Right lobe of liver (tissue), 6 donors: ENCODE measurements around the gene HECW1. TPM values are rescaled to one million over a fixed set of nuclear protein-coding genes. Genes with fewer than 3 reads are reported as not detected.

Experiments
- ATAC-seq, 4 donors: fragments of 200-7000 bp; cut with Tn5 transposase; one replicate each; pipeline ENCODE4 v1.9.1; 2020; ENCODE audit warnings: mild to moderate bottlenecking in 4 of 4, moderate library complexity in 4 of 4
- DNase-seq, 3 donors: peaks; one replicate each; pipeline ENCODE4 v3.0.0-alpha.2; 2020
- H3K27ac ChIP-seq, 3 donors: fragments of 200-600 bp; one replicate each; pipeline ENCODE4 v1.8.0; 2022
- H3K27me3 ChIP-seq, 2 donors: fragments of 200-600 bp; one replicate each; pipeline ENCODE4 v1.8.0; 2022
- H3K36me3 ChIP-seq, 4 donors: fragments of 200-600 bp; sonication (generic) in 1 of 4; one replicate each; pipeline versions ENCODE4 v1.5.1 to v1.8.0; 2017 to 2022; ENCODE audit warnings: control low read depth in 1 of 4
- H3K4me1 ChIP-seq, 4 donors: fragments of 200-600 bp; sonication (generic) in 1 of 4; one replicate each; pipeline versions ENCODE4 v1.5.1 to v1.8.0; 2017 to 2022; ENCODE audit warnings: control low read depth in 1 of 4
- H3K4me3 ChIP-seq, 3 donors: fragments of 200-600 bp; one replicate each; pipeline ENCODE4 v1.8.0; 2022
- H3K9me3 ChIP-seq, 4 donors: fragments of 200-600 bp; sonication (generic) in 1 of 4; one replicate each; pipeline versions ENCODE4 v1.5.1 to v1.8.0; 2017 to 2022; ENCODE audit warnings: control low read depth in 1 of 4
- POLR2A ChIP-seq: fragments of 450-650 bp; IDR thresholded peaks from one replicate; pipeline ENCODE4 v1.6.1; 2017; ENCODE audit warnings: antibody characterized with exemption, mild to moderate bottlenecking
- WGBS: methylation state at CpG from one replicate; pipeline ENCODE4 v1.1.6; 2018; ENCODE audit warnings: low coverage, low lambda C conversion rate; ENCODE audit not compliant: insufficient coverage; ENCODE audit errors: missing lambda C conversion rate; 5-methylcytosine and 5-hydroxymethylcytosine counted together
- intact Hi-C, 2 donors: fragments of 100-400 bp; cut with DNase I; formaldehyde crosslinking; loops; one replicate each; pipeline versions ENCODE4 v1.11.2 to v1.14.1; 2022
- total RNA-seq, 6 experiments: library from RNA; depleted of rRNA in 2 of 6; stranded (reverse); fragments of >200 nt in 2 of 6; fragmentation: NEBNext Ultra II Directional in 3 of 6; extraction: Animal tissue kit (Norgen Biotek cat#: 25700) in 3 of 6; gene quantifications; one replicate each; pipeline versions ENCODE4 v1.1.0 to v1.2.4, GENCODE V29; 2016 to 2023
- TF ChIP-seq, protein P1 (sequence below), 4 donors: fragments of 200-600 bp in 3 of 4; fragments of 450-650 bp in 1 of 4; IDR thresholded peaks; one replicate each; pipeline versions ENCODE4 v1.5.1 to v1.8.0; 2016 to 2022; ENCODE audit warnings: antibody characterized with exemption in 4 of 4, mild to moderate bottlenecking in 2 of 4
- donor health status: DM: no; HTN: yes; CAD: no.
- donor health status: DM: no; HTN: no; CAD: no.
- donor health status: DM: no; HTN: no; CAD: no.
- donor health status: DM: no; HTN: yes; CAD: no.
- donor health status: DM: no; HTN: yes; CAD: no.

Gene HECW1
- total RNA-seq, 6 experiments from 2014 or later, result 0.02 to 0.87 (median 0.09) TPM; not detected in 1

DNA sequence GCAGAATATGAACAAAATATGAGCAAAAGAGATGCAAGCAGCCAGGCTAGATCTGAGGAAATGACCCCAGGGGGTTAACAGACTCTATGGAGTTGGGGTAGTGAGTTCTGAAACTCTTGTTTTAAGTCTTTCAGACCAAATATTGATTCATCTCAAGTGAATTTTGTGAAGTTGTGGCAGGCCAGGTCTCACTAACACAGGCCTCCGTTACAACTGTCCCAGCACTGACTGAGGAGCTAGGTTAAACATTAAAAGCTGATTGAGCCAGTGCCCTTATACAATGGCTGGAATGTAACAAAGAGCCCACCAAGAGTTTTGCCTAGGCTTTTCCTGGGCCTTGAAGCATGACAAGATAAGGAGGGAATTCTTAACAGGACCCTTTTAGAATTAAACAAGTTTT, 278.1 kb downstream of the HECW1 start:
- 67% methylated on average over 1 of the region's 1 CpG for WGBS
- H3K4me1 ChIP-seq, result no peaks in the 10 kb centered on the region
- no peaks in the 10 kb centered on the region for H3K36me3 ChIP-seq
- H3K9me3 ChIP-seq, result no peaks in the 10 kb centered on the region
- TF ChIP-seq, protein P1, sequence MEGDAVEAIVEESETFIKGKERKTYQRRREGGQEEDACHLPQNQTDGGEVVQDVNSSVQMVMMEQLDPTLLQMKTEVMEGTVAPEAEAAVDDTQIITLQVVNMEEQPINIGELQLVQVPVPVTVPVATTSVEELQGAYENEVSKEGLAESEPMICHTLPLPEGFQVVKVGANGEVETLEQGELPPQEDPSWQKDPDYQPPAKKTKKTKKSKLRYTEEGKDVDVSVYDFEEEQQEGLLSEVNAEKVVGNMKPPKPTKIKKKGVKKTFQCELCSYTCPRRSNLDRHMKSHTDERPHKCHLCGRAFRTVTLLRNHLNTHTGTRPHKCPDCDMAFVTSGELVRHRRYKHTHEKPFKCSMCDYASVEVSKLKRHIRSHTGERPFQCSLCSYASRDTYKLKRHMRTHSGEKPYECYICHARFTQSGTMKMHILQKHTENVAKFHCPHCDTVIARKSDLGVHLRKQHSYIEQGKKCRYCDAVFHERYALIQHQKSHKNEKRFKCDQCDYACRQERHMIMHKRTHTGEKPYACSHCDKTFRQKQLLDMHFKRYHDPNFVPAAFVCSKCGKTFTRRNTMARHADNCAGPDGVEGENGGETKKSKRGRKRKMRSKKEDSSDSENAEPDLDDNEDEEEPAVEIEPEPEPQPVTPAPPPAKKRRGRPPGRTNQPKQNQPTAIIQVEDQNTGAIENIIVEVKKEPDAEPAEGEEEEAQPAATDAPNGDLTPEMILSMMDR (IDR thresholded peaks at IDR 0.05), result no peak
- no peak for TF ChIP-seq POLR2A
- no peak overlapping the region for H3K27ac ChIP-seq
- no peak overlapping the region for H3K4me3 ChIP-seq
- no peaks in the 10 kb centered on the region for H3K27me3 ChIP-seq
- ATAC-seq (no peak), DNase-seq (no peak)
- intact Hi-C loops, result no loop called here

DNA sequence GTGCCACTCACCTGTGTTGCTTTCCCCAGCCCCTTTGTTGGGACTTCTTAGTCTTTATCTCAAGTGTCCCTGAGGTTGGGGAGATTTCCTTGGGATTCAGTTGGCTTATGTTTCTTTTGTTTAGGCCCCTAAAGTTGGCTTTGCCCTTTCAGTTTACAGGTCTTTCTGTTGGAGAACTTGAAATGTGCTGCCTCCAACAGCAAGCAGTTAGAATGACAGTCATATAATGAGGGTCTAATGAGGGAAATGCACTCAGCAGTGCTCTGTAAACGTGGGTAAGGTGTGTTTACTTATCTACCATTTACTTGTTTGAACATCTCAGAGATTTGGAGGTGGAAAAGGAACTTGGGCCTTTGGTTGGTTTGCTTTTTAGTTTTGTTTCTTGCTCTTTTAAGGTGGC, 279.1 kb downstream of the HECW1 start:
- no peak overlapping the region for H3K4me3 ChIP-seq
- ATAC-seq (no peak), DNase-seq (no peak)
- H3K4me1 ChIP-seq, result no peaks in the 10 kb centered on the region
- 5% methylated on average over 1 of the region's 1 CpG for WGBS
- intact Hi-C loops, result no loop called here
- no peaks in the 10 kb centered on the region for H3K27me3 ChIP-seq
- no peaks in the 10 kb centered on the region for H3K9me3 ChIP-seq
- H3K36me3 ChIP-seq, result no peaks in the 10 kb centered on the region
- TF ChIP-seq, protein P1 (IDR thresholded peaks at IDR 0.05), result no peak
- TF ChIP-seq POLR2A, result no peak
- H3K27ac ChIP-seq, result no peak overlapping the region

DNA sequence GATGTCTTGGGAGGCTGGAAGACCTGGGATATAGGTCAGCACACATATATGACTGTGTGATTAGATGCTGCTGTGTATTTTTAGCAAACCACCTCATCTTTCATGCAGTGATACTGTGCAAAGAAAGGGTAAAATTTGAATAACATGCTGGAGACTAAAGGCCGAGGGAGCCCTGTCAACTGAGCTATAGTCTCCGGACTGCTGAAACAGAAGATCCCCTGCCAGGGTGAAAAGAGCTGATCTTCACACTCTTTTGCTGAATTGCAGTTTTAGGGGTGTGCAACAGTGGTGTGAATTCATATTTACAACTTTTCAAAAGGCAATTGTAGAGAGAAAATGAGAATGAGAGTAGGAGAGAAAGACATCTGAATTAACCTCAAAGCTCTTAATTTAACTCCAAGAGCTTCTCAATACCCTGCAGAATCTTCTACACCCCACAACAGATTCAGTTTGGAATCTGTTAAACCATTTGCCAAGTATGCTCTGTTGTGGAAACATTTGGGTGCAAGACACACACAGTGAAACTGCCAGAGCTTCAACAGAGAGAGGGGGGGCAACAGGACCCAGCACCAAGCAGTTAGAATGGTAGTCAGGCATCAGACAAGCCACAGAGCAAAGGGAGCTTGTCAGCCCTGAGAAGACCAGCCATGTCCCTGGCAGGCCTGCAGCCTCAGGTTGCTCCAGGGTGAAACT, 280.3 kb downstream of the HECW1 start:
- DNase-seq (no peak), ATAC-seq (no peak)
- H3K4me3 ChIP-seq, result no peak overlapping the region
- H3K9me3 ChIP-seq, result no peaks in the 10 kb centered on the region
- H3K27ac ChIP-seq, result no peak overlapping the region
- WGBS, result 76% methylated on average over 2 of the region's 2 CpGs
- H3K27me3 ChIP-seq, result no peaks in the 10 kb centered on the region
- no peaks in the 10 kb centered on the region for H3K36me3 ChIP-seq
- no peaks in the 10 kb centered on the region for H3K4me1 ChIP-seq
- intact Hi-C loops, result no loop called here
- TF ChIP-seq, protein P1 (IDR thresholded peaks at IDR 0.05), result no peak
- no peak for TF ChIP-seq POLR2A

DNA sequence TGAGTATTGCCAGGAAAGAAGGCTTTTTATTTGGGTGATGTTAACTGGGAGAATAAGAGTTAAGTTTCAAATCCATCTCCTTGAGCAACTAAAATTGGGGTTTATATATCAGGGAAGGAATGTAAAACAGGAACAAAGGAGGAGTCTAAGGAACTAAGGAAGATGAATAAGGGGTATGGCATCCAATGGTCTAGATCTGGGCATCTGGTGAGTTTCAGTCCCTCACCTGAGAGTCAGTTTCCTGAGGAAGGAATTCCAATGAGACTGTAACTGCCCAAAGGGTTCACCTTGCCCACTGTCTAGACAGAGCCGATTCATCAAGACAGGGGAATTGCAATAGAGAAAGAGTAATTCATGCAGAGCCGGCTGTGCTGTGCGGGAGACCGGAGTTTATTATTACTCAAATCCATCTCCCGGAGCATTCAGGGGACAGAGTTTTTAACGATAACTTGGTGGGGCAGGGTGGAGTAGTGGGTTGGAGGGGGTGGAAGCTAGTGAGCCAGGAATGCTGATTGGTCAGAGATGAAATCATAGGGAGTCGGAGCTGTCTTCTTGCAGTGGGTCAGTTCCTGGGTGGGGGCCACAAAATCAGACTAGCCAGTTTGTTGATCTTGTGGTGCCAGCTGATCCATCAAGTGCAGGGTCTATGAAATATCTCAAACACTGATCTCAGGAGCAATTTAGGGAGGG, 282.1 kb downstream of the HECW1 start:
- DNase-seq (no peak), ATAC-seq (no peak)
- TF ChIP-seq, protein P1 (IDR thresholded peaks at IDR 0.05), result no peak
- no peak for TF ChIP-seq POLR2A
- intact Hi-C loops, result no loop called here
- H3K27me3 ChIP-seq, result no peaks in the 10 kb centered on the region
- no peaks in the 10 kb centered on the region for H3K9me3 ChIP-seq
- no peak overlapping the region for H3K27ac ChIP-seq
- no peaks in the 10 kb centered on the region for H3K36me3 ChIP-seq
- WGBS, result 88% methylated on average over 6 of the region's 7 CpGs
- no peaks in the 10 kb centered on the region for H3K4me1 ChIP-seq
- H3K4me3 ChIP-seq, result no peak overlapping the region
